Measurements from ENCODE around the gene SOD2.

GRCh38 chr6:159686040-159686439, 7.0 kb downstream of the SOD2 start:
- TF ChIP-seq CTCF (conservative IDR thresholded peaks at IDR 0.05; ENCODE audit: low read depth, low read length) (no peak), EZH2phosphoT487 (IDR thresholded peaks at IDR 0.05; ENCODE audit: borderline replicate concordance, low read length) (no peak), EZH2 (IDR thresholded peaks at IDR 0.05; ENCODE audit: low read length, unreplicated experiment) (no peak)

Data from PC-3 (cell line).